Right atrium auricular region (tissue), 2 donors: ENCODE data around the gene ZNF844. TPM values are rescaled to one million over a fixed set of nuclear protein-coding genes. Genes with fewer than 3 reads are reported as not detected.

Experiments
- DNase-seq: peaks from one replicate; pipeline ENCODE4 v3.0.0-alpha.2; 2019; ENCODE audit warnings: low spot score
- H3K27ac ChIP-seq, 2 donors: fragments of 200-600 bp; sonication (generic); 1 replicate in 1 of 2; 2 replicates in 1 of 2; pipeline ENCODE4 v1.5.1; 2016 to 2019
- H3K27me3 ChIP-seq, 2 donors: fragments of 200-600 bp; sonication (generic); one replicate each; pipeline versions ENCODE4 v1.5.1 to v1.6.0; 2017 to 2019
- H3K36me3 ChIP-seq: fragments of 200-600 bp; sonication (generic); one replicate; pipeline ENCODE4 v1.5.1; 2016
- H3K4me1 ChIP-seq, 2 donors: fragments of 200-600 bp; sonication (generic); one replicate each; pipeline versions ENCODE4 v1.5.1 to v1.6.0; 2017 to 2019
- H3K4me3 ChIP-seq, 2 donors: fragments of 200-600 bp; sonication (generic); 1 replicate in 1 of 2; 2 replicates in 1 of 2; pipeline ENCODE4 v1.5.1; 2017 to 2019; ENCODE audit warnings: mild to moderate bottlenecking in 1 of 2, moderate library complexity in 1 of 2
- H3K9me3 ChIP-seq, 2 donors: fragments of 200-600 bp; sonication (generic); one replicate each; pipeline ENCODE4 v1.5.1; 2019
- CTCF ChIP-seq, 2 donors: fragments of 200-600 bp; sonication (generic); IDR thresholded peaks; one replicate each; pipeline ENCODE4 v1.5.1; 2019; ENCODE audit warnings: antibody characterized with exemption in 2 of 2
- total RNA-seq, 2 donors: library from RNA; depleted of rRNA; stranded (reverse); fragments of >200 nt; gene quantifications; one replicate each; pipeline ENCODE4 v1.1.0, GENCODE V29; 2016

ZNF844 gene
- total RNA-seq, 2 donors from 2014 or later, result 6.2 to 10.8 TPM

- TF ChIP-seq CTCF (IDR thresholded peaks at IDR 0.05), result no peak
These were observed 48.6 kb downstream of the ZNF844 start for GRCh38 chr19:12113121-12113520.

GRCh38 chr19:12117201-12117970 lies 52.9 kb downstream of the ZNF844 start:
- Histone ChIP-seq H3K9me3 (no peaks in the 10 kb centered on the region), H3K4me1 (no peaks in the 10 kb centered on the region), H3K36me3 (peaks cover 4% of the 10 kb centered on the region), H3K27me3 (no peaks in the 10 kb centered on the region), H3K4me3 (peak overlapping the region in 1 of 2 donors; percentile 22), H3K27ac (no peak overlapping the region)
- no peak for DNase-seq
- TF ChIP-seq CTCF (IDR thresholded peaks at IDR 0.05), result no peak

More at GRCh38 chr19:12113121-12113520, 48.6 kb downstream of the ZNF844 start:
- Histone ChIP-seq H3K4me3 (no peak overlapping the region), H3K27me3 (no peaks in the 10 kb centered on the region), H3K9me3 (no peaks in the 10 kb centered on the region), H3K36me3 (peaks cover 19% of the 10 kb centered on the region), H3K27ac (no peak overlapping the region), H3K4me1 (no peaks in the 10 kb centered on the region)
- DNase-seq, result no peak

- no peak overlapping the region for H3K27ac ChIP-seq
- H3K36me3 ChIP-seq, result no peaks in the 10 kb centered on the region
- no peaks in the 10 kb centered on the region for H3K4me1 ChIP-seq
- no peak for DNase-seq
- TF ChIP-seq CTCF (IDR thresholded peaks at IDR 0.05), result peak in 1 of 2 donors; percentile 63
- peaks cover 0 to under 1% of the 10 kb centered on the region in 2 donors for H3K9me3 ChIP-seq
- no peak overlapping the region for H3K4me3 ChIP-seq
- H3K27me3 ChIP-seq, result no peaks in the 10 kb centered on the region
These were observed 62.2 kb downstream of the ZNF844 start for GRCh38 chr19:12126707-12127106.

Other genes starting within 250 kb of the ZNF844 start
- 1 to 10 TPM; 2.6 to 4.6 TPM for gene ZNF439, start 216.0 kb upstream of the ZNF844 start, total RNA-seq
- gene ZNF69, start 176.9 kb upstream of the ZNF844 start, total RNA-seq, result 1 to 10 TPM; 4.2 to 6.3 TPM
- gene ZNF700, start 139.6 kb upstream of the ZNF844 start, total RNA-seq, result 1 to 10 TPM; 4.4 to 5.2 TPM
- gene ZNF763, start 99.7 kb upstream of the ZNF844 start, total RNA-seq, result 1 to 10 TPM; 1.4 to 2.6 TPM
- gene ZNF433, start 29.1 kb upstream of the ZNF844 start, total RNA-seq, result 1 to 10 TPM; 4.4 to 5.5 TPM
- gene ZNF878, start 11.8 kb upstream of the ZNF844 start, total RNA-seq, result under 1 TPM; 0.20 to 0.26 TPM
- 1 to 10 TPM in 1 of 2 donors, under 1 TPM in 1; 0.79 to 1.4 TPM for gene ZNF20, start 75.6 kb downstream of the ZNF844 start, total RNA-seq
- gene ZNF625, start 92.0 kb downstream of the ZNF844 start, total RNA-seq, result 1 to 10 TPM; 3.2 to 6.3 TPM
- gene ZNF136, start 98.4 kb downstream of the ZNF844 start, total RNA-seq, result 1 to 10 TPM; 3.2 to 3.6 TPM
- gene ZNF44, start 230.2 kb downstream of the ZNF844 start, total RNA-seq, result 1 to 10 TPM; 4.6 to 8.6 TPM